ENCODE results near the gene AMIGO1.
"Not testable (repeated sequence)": the region's sequence is repeated elsewhere in the genome, so short reads cannot be mapped to it uniquely, and the experiment has no call there.

The AMIGO1 gene

DNA sequence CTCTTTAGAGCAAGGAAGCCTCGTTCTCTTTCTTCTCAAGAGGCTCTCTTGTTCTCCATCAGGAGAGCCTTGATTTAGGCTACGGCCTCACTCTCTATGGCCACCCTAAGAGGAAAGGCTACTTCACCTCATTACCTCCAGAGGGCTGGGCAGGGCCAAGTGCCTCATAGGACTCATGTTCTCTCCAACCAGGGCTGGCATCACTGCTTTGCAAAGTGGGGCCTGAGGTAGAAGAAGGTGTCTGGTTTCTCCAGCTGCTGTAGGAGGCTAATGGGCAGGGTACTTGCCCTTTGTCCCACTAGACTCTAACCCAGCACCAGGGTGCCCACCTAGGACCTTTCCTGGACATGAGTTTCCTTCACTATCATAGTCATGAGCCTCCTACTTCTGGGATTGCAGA lies 27.9 kb downstream of the AMIGO1 start:
- DNase-seq = no peak

DNA sequence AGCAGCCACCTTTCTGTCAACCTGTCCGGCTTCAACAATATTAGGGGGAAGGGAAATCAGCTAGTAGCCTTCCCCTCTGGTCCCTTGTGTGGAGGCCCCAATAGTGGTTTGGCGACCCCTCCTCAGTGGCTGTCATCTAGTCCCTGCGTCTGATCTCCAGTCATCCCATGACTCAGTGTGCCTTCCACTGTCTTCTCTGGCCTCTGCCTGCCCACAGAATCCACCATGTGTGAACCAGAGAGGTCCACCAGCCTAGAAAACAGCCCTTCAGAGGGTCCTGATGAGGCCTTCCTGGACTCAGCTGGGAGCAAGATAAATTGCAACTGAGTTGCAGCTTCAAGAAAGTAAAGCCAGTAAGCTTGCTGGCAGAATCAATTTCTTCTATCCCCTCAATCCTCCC lies 29.6 kb downstream of the AMIGO1 start:
- DNase-seq = no peak

DNA sequence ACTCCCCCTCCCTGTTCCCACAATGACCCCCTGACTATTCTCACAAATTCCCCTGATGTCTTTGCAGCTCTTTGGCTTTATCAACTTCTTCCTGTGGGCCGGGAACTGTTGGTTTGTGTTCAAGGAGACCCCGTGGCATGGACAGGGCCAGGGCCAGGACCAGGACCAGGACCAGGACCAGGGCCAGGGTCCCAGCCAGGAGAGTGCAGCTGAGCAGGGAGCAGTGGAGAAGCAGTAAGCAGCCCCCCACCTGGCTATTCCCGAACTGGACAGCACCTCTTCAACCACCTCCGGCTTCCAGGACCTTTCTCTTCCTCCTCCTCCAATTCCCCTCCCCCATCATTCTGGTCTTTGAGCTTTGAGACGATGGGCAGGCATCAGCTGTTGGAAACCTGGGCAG lies 30.2 kb downstream of the AMIGO1 start:
- no peak for DNase-seq

DNA sequence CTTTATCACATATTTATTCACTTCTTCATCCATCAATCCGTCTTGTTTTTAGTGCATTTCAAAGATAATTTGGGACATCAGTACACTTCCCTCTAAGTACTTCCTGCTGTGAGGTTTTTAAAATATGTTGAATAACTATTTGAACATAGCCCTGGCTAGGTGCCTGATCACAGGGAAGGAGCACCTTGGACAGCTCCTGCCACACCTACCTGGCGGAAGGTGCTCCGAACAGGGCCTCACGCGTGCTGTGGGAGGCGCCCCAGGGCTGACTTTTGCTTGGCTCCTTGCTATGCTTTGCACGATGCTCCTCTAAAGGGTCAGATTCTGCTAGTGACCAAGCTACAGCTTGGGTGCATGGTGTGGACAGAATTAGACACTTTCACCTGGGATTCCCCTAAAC lies 30.7 kb downstream of the AMIGO1 start:
- DNase-seq = no peak

DNA sequence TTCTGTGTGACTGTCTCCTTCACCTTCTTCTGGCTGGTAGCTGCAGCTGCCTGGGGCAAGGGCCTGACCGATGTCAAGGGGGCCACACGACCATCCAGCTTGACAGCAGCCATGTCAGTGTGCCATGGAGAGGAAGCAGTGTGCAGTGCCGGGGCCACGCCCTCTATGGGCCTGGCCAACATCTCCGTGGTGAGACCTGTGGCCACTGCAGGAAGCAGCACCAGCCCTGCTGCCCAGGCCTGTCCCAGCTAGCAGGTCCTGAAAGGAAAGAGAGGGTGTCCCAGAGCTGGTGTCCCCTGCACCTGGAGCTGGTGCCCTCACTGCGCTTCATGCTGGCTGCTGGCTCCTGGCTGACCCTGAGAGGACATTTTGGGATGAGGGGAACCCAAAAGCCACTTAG lies 31.7 kb downstream of the AMIGO1 start:
- DNase-seq = no peak

DNA sequence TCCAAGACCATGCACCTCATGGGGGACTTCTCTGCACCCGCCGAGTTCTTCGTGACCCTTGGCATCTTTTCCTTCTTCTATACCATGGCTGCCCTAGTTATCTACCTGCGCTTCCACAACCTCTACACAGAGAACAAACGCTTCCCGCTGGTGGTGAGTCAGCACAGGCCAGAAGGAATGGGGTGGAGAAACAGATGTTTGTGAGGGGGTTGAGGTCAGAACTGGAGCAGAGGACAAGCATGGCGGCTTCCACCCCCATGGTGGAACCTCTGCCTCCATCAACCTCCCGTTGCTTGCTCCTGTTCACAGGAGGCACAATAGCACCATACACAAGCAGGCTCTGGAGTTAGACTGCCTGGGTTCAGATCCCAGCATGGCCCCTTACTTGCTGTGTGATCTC lies 32.7 kb downstream of the AMIGO1 start:
- DNase-seq = no peak

DNA sequence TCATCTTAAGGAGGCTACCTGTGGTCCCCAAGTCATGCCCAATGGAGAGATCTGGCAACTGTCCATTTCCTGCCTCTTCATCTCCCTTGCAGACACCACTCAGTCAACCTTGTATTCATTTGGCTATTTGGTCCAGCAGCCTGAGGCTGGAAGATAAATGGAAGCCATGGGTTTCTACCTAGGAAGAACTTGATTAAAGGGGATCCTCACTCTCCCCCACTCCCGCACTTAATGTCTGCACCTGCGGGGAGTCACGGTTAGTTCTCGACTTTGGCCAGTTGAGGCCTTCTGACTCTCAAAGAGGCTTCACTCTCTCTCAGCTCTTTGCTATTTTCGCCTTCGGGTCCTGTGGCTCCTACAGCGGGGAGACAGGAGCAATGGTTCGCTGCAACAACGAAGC lies 34.3 kb downstream of the AMIGO1 start:
- no peak for DNase-seq

DNA sequence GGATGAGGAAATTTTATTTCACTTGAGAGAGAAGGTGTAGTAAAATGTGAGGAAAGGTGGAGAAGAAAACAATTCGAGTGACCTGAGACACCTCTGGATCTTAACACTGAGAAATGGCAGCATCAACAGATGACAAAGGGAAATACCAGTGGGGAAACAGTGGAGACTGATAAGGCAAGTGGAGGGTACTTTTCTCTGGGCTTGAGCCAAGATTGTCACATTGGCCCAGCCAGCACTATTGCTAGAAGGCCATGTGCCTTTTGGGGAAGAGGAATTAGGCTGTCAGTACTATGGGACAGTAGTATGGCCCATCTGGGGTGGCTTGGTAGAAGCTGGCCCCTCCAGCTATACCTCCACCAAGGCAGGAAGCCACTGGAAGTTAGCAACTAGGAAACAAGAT lies 34.8 kb downstream of the AMIGO1 start:
- no peak for DNase-seq

DNA sequence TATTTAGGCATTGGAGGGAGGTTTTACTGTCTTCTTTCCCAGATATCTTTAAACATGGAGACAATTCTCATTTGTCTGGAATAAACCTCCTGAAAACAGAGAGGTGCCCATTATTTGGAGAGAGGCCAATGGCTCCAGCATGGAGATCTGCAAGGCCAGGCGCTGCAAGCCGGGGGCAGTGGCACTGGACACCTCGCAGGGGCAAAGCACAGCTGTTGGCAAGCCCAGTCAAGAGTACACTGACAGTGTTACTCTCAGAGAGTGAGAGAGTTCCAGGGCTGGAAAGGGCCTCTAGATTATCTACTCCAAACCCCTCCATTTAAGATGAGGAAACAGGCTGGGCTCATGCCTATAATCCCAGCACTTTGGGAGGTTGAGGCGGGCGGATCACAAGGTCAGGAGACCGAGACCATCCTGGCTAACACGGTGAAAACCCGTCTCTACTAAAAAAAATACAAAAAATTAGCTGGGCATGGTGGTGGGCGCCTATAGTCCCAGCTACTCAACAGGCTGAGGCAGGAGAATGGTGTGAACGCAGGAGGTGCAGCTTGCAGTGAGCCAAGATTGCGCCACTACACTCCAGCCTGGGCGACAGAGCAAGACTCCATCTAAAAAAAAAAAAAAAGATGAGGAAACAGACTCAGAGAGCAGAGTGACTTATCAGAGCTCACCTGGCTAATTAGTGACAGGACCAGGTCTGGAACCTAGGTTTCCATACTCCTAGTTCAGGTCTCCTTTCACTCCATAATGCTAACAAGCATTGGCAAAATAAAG lies 36.1 kb downstream of the AMIGO1 start:
- not testable (repeated sequence) for DNase-seq

DNA sequence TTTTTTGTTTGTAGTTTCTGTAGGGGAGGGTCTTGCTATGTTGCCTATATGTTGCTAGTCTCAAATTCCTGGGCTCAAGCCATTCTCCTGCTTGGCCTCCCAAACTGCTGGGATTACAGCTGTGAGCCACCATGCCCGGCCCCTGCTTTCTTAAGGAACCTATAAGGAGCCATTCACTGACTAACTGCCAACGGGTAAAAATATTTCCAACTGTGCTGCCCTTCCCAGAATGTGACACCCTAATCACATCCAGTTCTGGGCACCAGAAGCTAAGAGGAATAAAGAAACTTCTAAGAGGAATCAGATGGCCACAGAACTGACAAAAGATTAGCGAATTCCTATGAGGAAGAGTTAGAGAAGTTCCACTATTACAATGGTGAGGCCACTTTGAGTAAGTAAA lies 36.7 kb downstream of the AMIGO1 start:
- DNase-seq = no peak

DNA sequence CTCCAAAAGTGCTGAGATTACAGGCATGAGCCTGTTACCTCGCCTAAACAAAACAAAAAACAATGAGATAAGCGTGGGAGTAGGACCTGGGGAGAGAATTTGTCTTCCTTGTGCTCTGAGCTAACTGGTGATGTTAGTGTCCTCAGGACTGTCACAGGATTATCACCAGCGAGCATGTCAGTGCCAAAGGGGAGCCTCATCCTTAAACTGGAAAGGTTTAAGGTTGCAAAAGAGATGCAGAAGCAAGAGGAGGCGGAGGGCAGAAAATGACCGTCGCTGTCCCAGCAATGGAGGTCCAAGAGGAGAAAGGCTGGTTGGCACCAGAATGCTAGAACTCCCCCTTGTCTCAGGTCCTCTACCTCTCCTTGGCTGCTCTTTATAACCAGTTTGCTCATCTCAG lies 39.3 kb downstream of the AMIGO1 start:
- DNase-seq = no peak

DNA sequence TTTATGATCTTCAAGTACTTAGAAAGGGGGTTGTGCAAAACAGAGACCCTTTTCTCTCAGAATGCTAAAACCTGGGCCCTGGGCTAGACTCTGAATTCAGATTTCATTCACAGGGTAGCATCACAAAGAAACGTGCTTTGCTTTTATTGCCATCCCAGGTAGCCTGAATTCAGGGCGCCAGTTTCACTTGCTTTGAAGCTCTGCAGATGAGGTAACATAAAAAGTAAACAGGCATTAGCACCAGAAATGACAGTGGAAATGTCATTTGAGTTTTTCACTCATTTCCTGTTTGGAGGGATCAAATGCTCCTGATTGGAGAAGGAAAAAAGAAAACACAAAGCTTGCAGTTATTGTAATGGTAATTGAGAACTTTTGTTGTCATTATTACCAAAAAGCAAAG lies 40.6 kb downstream of the AMIGO1 start:
- no peak for DNase-seq

DNA sequence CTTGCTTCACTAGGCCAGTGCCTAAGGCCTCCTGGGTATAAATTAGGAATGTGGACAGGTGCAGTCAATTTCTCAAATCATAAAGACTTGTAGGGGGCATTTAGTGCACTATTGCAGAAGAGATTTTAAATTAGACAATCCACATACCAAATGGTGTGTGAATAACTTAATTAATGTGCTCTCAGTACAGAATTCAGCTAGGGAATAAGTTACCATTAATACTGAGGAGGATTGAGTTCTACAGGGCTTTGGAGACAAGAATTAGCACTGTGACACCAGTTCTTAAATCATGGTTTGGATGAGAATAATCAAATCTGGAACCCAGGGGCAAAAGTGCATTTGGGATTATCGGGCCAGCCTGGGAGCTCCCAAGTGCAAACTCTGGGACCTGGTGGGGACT lies 41.5 kb downstream of the AMIGO1 start:
- DNase-seq = no peak

DNA sequence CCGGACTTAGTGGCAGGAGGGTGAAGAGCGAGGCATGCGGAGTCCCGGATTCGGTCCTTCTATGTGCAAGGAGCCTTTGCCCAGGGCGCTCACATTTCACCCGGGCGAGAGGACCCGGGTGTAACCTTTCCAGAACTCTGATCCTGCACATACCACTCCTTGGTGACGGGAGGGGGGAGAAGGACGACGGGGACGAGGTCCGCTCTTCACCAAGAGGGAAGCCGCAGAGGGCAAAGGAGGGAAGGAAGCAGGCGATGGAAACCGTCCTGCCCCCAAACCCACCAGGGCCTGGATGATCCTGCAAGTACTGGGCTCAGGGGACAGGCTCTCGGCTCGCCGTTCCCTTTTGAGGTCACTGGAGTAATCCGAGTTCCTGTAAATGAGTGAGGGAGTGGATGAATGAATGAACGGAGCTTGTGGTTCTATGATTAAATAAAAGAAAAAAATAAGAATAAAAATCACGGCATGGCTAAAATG lies 42.2 kb downstream of the AMIGO1 start:
- peak; percentile 58 for DNase-seq

DNA sequence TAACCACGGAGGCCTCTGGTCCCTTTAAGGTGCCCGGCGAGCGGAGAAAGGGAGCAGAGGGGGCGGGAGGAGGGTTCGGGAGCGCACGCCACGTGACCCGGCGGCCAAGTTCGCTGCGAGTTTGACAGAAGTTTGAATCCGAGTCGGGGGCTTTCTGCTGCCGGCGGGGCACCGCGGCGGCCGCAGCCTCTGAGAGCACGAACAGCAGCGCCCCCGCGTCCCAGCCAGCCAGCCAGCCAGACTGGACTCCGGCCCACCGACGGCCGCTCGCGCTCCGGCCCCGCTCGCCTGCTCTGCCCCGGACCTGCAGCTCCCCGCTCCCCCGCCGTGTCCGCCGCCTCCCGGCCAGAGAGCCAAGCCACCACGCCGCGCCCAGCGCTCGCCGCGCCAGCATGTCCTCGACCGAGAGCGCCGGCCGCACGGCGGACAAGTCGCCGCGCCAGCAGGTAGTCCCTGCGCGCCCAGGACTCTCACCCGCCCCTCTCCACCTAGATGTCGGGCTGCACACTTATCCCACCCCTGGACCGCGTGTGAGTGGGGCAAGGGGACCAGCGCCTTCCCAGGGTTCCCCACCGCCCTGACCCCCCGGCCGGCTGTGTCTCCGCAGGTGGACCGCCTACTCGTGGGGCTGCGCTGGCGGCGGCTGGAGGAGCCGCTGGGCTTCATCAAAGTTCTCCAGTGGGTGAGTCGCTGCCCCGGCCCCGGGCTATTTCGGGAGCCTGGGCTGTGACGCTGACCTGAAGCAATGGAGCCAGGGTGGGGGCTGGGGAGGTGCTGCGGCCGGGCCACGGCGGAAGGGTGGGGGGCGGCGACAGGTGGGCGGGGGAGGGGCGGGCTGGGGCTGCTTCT lies 42.9 kb downstream of the AMIGO1 start, which contains the start of gene SYPL2:
SYPL2 (plus strand) TSS at position 95 of the 849 bp plus-strand sequence; CDS start at position 393, 298 bp downstream.
- DNase-seq = peak; percentile 58

DNA sequence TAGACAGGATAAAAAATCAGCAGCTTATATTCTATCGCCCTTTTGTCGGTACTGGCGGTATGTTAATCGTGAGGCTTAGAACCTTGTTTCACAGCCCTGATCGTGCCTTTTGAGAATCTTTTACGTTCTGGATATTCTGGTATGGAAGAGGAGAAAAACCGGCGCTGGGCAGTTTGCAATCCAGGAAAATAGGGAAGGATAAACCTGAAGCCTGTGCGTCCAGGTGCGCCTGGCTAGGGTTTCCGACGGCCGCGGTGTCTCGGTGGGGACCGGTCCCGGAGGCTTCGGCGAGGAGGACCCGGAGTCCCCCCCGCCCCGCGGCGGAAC lies 43.4 kb downstream of the AMIGO1 start:
- no peak for DNase-seq

DNA sequence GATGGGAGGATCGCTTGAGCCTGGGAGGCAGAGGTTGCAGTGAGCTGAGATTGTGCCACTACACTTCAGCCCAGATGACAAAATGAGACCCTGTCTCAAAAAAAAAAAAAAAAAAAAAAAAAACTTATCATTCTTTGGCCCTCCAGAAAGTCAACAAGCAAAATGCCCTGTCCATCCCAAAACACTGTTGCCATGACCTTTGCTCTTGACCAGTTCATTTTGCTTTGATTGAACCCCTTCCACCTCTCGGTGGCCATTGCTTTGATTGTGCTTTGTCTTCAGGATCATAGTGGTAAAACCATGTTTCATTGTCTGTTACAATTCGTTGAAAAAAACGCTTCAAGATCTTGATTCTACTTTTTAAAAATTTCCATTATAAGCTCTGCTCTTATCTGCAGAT lies 51.7 kb downstream of the AMIGO1 start:
- DNase-seq = no peak

DNA sequence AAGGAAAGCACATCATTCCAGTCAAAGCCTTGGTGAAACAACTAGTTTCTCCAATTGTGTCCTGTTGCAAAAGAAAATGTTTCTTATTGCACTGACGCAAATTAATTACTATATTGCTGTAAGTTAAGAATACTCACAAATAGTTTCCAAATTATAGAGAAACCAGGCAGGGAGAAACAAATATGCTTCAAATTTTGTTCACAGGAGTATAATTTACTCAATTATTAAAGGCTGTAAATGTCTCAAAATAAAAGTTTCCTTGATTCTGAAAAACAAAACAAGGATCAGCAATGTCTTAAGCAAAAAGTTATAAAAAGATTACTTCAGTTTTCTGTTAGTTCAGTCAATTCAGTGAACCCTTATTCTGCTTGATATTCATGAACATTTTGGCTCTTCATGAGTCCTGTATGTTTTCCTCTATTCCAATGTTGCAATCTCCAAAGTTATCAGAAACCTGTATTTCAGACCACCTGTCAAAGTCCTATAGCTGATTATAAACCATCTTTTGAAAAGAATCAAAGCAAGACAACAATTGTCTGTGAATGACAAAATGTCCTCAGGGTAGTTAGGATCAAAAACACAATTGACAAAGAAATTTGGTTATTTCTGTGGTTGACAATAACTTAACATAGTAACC lies 54.9 kb downstream of the AMIGO1 start:
- DNase-seq = no peak
